ENCODE data around the gene KCNC3.

Gene KCNC3

DNA sequence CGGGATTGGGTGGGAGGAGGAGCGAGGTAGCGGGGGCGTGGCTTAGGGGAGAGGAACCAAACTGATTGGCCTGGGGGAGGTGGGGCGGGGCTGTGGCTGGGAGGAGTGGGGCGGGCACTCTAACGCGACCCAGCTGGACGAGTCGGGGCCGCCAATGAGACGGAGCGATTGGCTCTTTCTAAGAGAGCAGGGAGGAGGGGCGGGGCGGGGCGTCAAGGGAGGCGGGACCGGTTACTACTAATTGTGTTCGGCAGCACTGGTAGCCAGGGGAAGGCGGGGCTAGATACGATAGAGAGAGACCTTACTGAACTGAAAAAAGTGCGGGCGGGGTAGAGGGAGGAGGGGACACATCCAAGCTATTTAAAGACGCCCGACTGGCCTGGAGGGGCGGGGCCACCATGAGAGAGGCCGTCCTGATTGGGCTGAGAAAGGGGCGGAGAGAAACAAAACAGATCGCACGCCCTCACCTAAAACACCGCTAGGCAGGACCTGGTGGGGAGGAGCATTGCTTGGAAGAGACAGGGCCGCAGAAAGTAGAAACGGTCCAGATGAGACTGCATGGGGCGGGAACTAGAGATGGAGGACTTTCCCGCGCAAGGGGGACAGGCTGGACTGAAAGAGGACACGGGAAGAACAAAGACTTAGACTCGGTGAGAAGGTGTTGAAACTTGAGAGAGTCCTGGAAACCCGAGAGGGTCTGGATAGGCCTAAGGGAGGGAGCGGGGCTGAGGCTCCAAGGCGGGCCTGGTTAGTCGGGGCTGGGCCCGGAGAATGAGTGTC, at the start of gene KCNC3:
Gene KCNC3, minus strand, starts transcription at position 232 of the 780 bp plus-strand sequence. CDS start 295 bp downstream, outside the sequence.
- Mint-ChIP-seq H3K9me3 (no peaks in the 10 kb centered on the region), H3K36me3 (ENCODE audit: low read depth) (peaks cover 9% of the 10 kb centered on the region), H3K4me3 (peak within 1 kb of the TSS; percentile 94), H3K27me3 (ENCODE audit: low read depth) (peaks cover 32% of the 10 kb centered on the region), H3K4me1 (ENCODE audit: low read depth) (peaks cover 64% of the 10 kb centered on the region), H3K27ac (peak within 1 kb of the TSS; percentile 94)

DNA sequence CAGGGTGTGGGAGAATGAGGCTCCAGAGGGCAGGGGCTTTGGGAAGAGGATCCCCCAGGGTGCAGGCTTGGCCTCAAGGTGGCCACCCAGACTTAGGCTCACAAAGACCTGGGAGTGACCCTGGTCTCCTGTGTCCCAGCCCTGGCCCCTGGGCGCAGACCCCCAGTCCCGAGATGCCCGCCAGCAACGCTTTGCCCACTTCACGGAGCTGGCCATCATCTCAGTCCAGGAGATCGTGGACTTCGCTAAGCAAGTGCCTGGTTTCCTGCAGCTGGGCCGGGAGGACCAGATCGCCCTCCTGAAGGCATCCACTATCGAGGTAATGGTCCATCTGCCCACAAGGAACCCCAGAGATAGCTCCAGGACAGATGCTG, 49.7 kb upstream of the KCNC3 start:
- no peaks in the 10 kb centered on the region for H3K27me3 Mint-ChIP-seq (ENCODE audit: low read depth)
- H3K9me3 Mint-ChIP-seq: no peaks in the 10 kb centered on the region
- H3K4me1 Mint-ChIP-seq (ENCODE audit: low read depth): peaks cover 24% of the 10 kb centered on the region
- no peak overlapping the region for H3K27ac Mint-ChIP-seq
- peaks cover 35% of the 10 kb centered on the region for H3K36me3 Mint-ChIP-seq (ENCODE audit: low read depth)
- no peak overlapping the region for H3K4me3 Mint-ChIP-seq

DNA sequence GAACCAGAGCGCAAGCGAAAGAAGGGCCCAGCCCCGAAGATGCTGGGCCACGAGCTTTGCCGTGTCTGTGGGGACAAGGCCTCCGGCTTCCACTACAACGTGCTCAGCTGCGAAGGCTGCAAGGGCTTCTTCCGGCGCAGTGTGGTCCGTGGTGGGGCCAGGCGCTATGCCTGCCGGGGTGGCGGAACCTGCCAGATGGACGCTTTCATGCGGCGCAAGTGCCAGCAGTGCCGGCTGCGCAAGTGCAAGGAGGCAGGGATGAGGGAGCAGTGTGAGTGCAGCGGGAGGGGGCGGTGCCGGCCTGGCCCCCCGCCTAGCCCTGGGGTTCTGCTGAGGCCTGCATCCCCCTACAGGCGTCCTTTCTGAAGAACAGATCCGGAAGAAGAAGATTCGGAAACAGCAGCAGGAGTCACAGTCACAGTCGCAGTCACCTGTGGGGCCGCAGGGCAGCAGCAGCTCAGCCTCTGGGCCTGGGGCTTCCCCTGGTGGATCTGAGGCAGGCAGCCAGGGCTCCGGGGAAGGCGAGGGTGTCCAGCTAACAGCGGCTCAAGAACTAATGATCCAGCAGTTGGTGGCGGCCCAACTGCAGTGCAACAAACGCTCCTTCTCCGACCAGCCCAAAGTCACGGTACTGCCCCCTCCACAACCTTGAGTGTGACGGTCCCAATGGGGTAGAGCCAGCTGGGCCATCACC, 49.1 kb upstream of the KCNC3 start:
- Mint-ChIP-seq H3K4me3 (no peak overlapping the region), H3K36me3 (ENCODE audit: low read depth) (peaks cover 35% of the 10 kb centered on the region), H3K4me1 (ENCODE audit: low read depth) (peaks cover 19% of the 10 kb centered on the region), H3K27me3 (ENCODE audit: low read depth) (no peaks in the 10 kb centered on the region), H3K27ac (no peak overlapping the region), H3K9me3 (no peaks in the 10 kb centered on the region)

DNA sequence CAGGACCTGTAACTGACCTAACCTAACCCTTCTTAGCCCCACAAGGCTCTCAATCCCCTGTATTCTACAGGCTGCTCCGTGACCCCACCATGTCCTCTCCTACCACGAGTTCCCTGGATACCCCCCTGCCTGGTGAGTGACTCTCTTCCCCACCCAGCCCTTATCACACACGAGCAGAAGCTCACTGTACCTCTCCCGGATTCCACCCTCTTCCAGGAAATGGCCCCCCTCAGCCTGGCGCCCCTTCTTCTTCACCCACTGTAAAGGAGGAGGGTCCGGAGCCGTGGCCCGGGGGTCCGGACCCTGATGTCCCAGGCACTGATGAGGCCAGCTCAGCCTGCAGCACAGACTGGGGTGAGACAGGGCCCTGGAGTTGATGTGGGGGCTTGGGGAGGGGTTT, 48.3 kb upstream of the KCNC3 start:
- Mint-ChIP-seq H3K4me1 (ENCODE audit: low read depth) (peaks cover 16% of the 10 kb centered on the region), H3K4me3 (peak overlapping the region; percentile 98), H3K36me3 (ENCODE audit: low read depth) (peaks cover 35% of the 10 kb centered on the region), H3K27ac (peak overlapping the region; percentile 83), H3K9me3 (no peaks in the 10 kb centered on the region), H3K27me3 (ENCODE audit: low read depth) (no peaks in the 10 kb centered on the region)

DNA sequence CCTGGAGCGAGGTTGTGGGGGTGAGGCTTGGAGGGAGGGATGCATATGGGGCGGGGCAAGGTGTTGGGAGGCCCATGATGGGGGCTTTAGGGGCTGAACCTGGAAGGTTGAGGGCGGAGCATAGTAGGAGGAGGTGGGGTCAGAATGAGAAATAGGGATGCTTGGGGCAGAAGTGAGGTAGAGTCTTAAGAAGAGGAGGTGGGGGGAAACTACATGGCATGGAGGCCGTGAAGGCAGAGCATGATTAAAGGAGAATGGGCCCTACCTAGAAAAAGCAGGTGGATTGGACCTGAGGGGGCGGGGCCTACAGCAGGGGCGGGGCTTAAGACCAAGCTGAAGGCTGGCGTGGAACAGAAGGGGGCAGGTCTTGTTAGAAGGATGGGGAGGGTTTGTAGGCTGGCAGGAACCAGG, 47.9 kb upstream of the KCNC3 start:
- H3K27ac Mint-ChIP-seq: peak overlapping the region; percentile 83
- H3K9me3 Mint-ChIP-seq: no peaks in the 10 kb centered on the region
- peaks cover 16% of the 10 kb centered on the region for H3K4me1 Mint-ChIP-seq (ENCODE audit: low read depth)
- H3K36me3 Mint-ChIP-seq (ENCODE audit: low read depth): peaks cover 35% of the 10 kb centered on the region
- H3K27me3 Mint-ChIP-seq (ENCODE audit: low read depth): no peaks in the 10 kb centered on the region
- H3K4me3 Mint-ChIP-seq: peak overlapping the region; percentile 98

DNA sequence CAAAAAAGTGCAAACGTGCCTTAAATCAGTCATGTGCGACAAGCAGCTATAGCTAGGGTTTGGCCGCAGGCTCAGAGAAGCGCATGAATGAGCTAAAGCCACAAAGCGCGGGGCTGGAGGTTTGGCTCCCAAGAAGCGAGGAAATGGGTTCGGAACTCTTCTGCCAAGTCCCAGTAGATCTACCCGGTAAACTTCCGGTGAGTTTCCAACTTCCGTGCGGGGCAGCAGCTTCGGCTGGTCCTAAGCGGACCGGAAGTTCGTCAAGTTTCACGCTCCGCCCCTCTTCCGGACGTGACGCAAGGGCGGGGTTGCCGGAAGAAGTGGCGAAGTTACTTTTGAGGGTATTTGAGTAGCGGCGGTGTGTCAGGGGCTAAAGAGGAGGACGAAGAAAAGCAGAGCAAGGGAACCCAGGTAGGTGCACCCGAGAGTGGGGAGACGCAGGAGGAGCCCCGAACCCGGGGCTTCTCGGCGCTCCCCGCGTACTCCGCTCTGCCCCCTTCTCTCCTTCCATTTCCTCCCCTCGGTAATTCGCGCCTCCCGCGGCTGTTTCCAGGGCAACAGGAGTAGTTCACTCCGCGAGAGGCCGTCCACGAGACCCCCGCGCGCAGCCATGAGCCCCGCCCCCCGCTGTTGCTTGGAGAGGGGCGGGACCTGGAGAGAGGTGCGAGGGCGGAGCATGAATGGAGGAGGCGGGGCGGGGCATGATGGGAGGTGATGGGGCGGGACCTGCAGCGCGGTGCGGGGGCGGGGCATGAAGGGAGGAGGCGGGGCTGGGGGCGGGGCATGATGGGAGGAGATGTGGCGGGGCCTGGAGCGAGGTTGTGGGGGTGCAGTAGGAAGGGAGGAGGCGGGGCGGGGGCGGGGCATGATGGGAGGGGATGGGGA, 47.2 kb upstream of the KCNC3 start, which contains the start of gene NR1H2:
Gene NR1H2, plus strand, starts transcription at position 292 of the 885 bp plus-strand sequence. CDS start 1,149 bp downstream, outside the sequence.
- Mint-ChIP-seq H3K27ac (peak within 1 kb of the TSS; percentile 100), H3K9me3 (no peaks in the 10 kb centered on the region), H3K36me3 (ENCODE audit: low read depth) (peaks cover 34% of the 10 kb centered on the region), H3K4me1 (ENCODE audit: low read depth) (peaks cover 16% of the 10 kb centered on the region), H3K27me3 (ENCODE audit: low read depth) (no peaks in the 10 kb centered on the region), H3K4me3 (peak within 1 kb of the TSS; percentile 98)

DNA sequence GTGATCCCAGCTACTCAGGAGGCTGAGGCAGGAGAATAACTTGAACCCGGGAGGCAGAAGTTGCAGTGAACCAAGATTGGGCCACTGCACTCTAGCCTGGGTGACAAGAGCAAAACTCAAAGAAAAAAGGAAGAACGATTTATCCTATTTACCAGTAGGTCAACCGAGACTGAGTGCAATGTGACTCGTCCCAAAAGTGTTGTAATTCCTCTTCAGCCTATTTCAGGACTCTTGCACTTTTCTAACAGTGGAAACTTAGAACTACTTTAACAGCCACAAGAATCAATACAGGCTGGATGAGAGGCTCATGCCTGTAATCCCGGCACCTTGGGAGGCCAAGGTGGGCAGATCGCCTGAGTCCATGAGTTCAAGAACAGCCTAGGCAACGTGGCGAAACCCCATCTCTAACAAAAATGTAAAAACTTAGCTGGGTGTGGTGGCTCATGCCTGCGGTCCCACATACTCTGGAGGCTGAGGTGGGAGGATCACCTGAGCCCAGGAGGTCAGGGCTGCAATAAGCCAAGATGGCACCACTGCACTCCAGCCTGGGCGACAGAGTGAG, 42.8 kb upstream of the KCNC3 start:
- H3K36me3 Mint-ChIP-seq (ENCODE audit: low read depth): peaks cover 4% of the 10 kb centered on the region

DNA sequence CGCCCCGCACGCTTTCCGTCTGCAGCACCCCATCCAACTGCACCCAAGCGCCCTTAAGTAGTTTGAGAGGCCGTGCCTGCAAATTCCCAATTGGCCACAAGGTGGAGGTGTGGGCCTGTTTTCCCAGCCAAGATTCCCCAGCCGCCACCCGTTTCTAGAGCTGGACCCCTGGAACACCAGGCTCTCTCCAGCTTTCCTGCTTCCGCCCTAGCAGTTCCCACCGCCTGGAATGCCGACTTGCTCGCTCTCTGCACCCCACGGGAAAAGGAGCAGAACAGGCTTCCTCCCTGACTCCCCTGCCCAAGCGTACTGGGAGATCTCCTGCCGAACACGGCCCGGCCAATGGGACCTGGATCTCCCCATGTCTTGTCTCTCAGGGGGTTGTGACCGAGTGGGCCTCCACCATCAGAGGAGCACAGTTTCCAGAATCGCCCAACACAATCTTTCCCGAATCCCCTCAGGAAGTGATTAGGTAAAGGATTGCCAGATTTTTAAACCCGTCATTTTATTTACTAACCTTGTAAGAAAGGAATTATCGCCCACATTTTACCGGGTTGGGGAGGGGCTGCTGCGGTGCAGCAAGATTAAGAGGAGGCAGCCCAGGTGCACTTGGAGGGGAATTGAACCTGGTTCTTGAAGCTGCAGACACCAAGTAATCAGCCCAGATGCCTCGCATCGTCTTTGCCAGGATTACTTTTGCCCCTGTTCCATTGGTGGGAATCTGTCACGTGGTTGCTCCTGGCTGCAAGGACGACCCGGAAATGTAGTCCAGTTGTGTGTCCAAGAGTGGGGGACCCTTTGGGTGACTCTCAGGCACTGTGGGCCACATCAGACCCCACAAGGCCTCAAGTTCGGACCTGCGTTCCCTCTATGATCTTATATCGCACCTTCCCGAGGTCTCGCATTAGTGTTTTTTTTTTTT, 39.7 kb upstream of the KCNC3 start:
- H3K36me3 Mint-ChIP-seq (ENCODE audit: low read depth): peaks cover 3% of the 10 kb centered on the region
- no peaks in the 10 kb centered on the region for H3K9me3 Mint-ChIP-seq
- peak overlapping the region; percentile 72 for H3K27ac Mint-ChIP-seq
- no peaks in the 10 kb centered on the region for H3K27me3 Mint-ChIP-seq (ENCODE audit: low read depth)
- H3K4me3 Mint-ChIP-seq: peak overlapping the region; percentile 87
- H3K4me1 Mint-ChIP-seq (ENCODE audit: low read depth): peaks cover 22% of the 10 kb centered on the region

More for the DNA sequence above, 42.8 kb upstream of the KCNC3 start:
- Mint-ChIP-seq H3K9me3 (no peaks in the 10 kb centered on the region), H3K27me3 (ENCODE audit: low read depth) (no peaks in the 10 kb centered on the region), H3K27ac (no peak overlapping the region), H3K4me1 (ENCODE audit: low read depth) (peaks cover 20% of the 10 kb centered on the region), H3K4me3 (no peak overlapping the region)

DNA sequence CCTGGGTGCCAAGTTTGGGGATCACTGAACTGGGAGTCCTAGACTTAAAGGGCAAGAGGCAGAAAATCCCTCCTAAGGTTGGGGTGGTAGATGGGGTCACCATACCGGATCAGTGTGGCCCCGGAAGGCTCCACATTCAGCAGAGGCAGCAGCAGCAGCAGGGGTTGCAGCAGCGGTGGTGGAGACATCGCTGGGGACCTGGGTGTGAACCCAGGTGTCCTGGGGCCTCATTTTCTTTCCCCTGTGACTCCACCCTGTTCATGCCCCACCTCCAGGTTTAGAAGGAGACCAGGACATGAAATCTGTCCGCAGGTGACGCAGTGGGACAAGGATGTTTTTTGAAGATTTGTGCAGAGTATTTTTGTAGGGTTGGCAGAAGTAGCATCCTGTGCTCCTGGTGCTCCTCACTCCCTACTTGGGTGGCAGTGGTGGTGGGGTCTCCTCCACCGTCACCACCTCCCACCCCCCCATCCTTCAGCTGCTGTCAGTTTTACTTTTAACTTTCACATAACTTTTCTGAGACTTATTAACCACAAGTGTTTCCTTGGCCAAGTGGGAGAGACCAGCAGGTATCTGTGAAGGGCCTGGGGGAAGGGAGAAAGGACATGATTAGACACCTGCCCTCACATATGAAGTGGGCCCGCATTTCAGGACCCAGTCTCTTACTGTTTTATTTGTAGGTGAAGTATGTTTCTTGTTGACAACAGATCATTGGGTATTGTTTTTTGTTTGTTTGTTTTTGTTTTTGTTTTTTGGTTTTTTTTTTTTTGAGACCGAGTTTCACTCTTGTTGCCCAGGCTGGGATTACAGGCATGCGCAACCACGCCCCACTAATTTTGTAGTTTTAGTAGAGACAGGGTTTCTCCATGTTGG, 36.5 kb upstream of the KCNC3 start, which contains the start of gene NAPSA:
Gene NAPSA, minus strand, starts transcription at position 206 of the 873 bp plus-strand sequence. Its CDS starts 18 bp downstream, at position 188.
- H3K9me3 Mint-ChIP-seq: no peaks in the 10 kb centered on the region
- H3K27ac Mint-ChIP-seq: peak within 1 kb of the TSS; percentile 87
- no peaks in the 10 kb centered on the region for H3K27me3 Mint-ChIP-seq (ENCODE audit: low read depth)
- peaks cover 9% of the 10 kb centered on the region for H3K36me3 Mint-ChIP-seq (ENCODE audit: low read depth)
- peak within 1 kb of the TSS; percentile 54 for H3K4me3 Mint-ChIP-seq
- peaks cover 48% of the 10 kb centered on the region for H3K4me1 Mint-ChIP-seq (ENCODE audit: low read depth)

DNA sequence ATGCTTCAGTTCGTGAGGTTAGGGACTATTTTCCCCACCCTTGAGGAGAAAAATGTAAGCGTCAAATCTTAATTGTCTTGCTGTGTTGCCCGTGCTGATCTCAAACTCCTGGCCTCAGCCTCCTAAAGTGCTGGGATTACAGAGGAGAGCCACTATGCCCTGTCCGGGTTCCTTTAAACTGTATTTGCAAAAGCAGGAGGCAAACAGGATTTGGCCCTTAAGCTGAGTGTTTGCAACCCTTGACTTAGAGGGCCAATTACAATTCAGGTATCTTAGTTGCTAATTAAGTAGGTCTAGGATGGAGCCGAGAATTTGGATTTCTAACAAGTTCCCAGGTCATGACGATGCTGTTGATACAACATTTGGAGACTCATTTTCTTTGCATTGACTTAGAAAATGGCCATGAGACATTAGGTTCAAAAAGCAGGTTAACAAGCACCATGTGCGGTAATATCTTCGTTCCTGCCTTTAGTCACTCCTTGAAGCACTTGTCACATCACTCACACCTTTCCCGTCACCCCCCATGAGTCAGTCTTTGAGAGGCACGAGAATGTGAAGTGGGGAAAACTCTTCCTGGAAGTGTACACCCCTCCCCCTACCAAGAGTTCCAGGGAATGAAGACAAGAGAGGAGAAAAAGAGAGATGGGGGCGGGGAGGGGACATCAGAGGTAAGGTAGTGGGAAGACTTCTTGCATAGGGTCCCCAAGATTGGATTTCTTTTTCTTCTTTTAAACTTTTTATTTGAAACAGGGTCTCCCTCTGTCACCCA, 33.7 kb upstream of the KCNC3 start:
- H3K4me3 Mint-ChIP-seq: peak overlapping the region; percentile 75
- peak overlapping the region; percentile 95 for H3K27ac Mint-ChIP-seq
- H3K9me3 Mint-ChIP-seq: no peaks in the 10 kb centered on the region
- H3K4me1 Mint-ChIP-seq (ENCODE audit: low read depth): peaks cover 62% of the 10 kb centered on the region
- H3K27me3 Mint-ChIP-seq (ENCODE audit: low read depth): no peaks in the 10 kb centered on the region
- H3K36me3 Mint-ChIP-seq (ENCODE audit: low read depth): peaks cover 17% of the 10 kb centered on the region

DNA sequence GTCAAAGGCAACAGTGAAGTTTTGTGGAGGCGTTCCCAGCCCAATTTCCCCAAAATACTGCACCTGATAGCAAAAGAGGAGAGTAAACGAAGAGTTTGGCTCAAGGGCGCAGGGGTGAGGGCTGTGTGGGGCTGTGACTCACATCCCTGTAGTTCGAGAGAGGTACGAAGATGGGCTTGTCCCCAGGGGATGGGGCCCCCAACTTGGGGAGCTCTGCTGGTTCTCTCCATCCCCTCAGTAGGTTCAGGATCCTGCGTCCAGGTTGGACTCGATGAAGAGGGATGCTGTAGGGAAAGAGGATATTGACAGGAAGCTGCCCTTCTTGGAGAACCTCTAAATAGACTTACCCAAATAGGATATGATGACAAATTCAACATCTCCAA, 32.8 kb upstream of the KCNC3 start:
- Mint-ChIP-seq H3K27me3 (ENCODE audit: low read depth) (no peaks in the 10 kb centered on the region), H3K36me3 (ENCODE audit: low read depth) (peaks cover 15% of the 10 kb centered on the region), H3K4me3 (peak overlapping the region; percentile 27), H3K9me3 (no peaks in the 10 kb centered on the region), H3K27ac (peak overlapping the region; percentile 81), H3K4me1 (ENCODE audit: low read depth) (peaks cover 63% of the 10 kb centered on the region)

Measured in T-helper 1 cell treated with Interleukin-12 subunit alpha and Interleukin-12 subunit beta and Interleukin-4 antibody, amounts not matched to agents 30 μg/mL and 1 μg/mL, for 36 hours (primary cell).